GM03348 (cell line): ENCODE data around the gene AQR.
"Not testable (repeated sequence)": the region's sequence is repeated elsewhere in the genome, so short reads cannot be mapped to it uniquely, and the experiment has no call there.

Source experiments
- DNase-seq: peaks from one replicate; pipeline ENCODE4 v3.0.0; 2012; ENCODE audit warnings: low spot score

AQR gene

GRCh38 chr15:34953851-34954250 lies 15.7 kb downstream of the AQR start:
- DNase-seq = no peak

- DNase-seq = no peak
These were observed 17.1 kb downstream of the AQR start for GRCh38 chr15:34952481-34952880.

- peak; percentile 62 for DNase-seq
These were observed 17.5 kb downstream of the AQR start for GRCh38 chr15:34951993-34952392.

GRCh38 chr15:34944936-34945335 lies 24.6 kb downstream of the AQR start:
- DNase-seq = peak; percentile 70

- no peak for DNase-seq
These were observed 25.8 kb downstream of the AQR start for GRCh38 chr15:34943711-34944110.

GRCh38 chr15:34943264-34943663 lies 26.3 kb downstream of the AQR start:
- not testable (repeated sequence) for DNase-seq

- no peak for DNase-seq
These were observed 27.2 kb downstream of the AQR start for GRCh38 chr15:34942363-34942762.

GRCh38 chr15:34941831-34942230 lies 27.7 kb downstream of the AQR start:
- no peak for DNase-seq

- no peak for DNase-seq
These were observed 28.3 kb downstream of the AQR start for GRCh38 chr15:34941185-34941698.

- no peak for DNase-seq
These were observed 36.0 kb downstream of the AQR start for GRCh38 chr15:34933432-34933975.

- DNase-seq = not testable (repeated sequence)
These were observed 41.2 kb downstream of the AQR start for GRCh38 chr15:34928349-34928748.

GRCh38 chr15:34927726-34928125 lies 41.8 kb downstream of the AQR start:
- no peak for DNase-seq

GRCh38 chr15:34914317-34914716 lies 55.2 kb downstream of the AQR start:
- DNase-seq = no peak

- no peak for DNase-seq
These were observed 64.5 kb downstream of the AQR start for GRCh38 chr15:34905047-34905446.

- DNase-seq = no peak
These were observed 65.0 kb downstream of the AQR start for GRCh38 chr15:34904527-34904926.

- DNase-seq = no peak
These were observed 68.8 kb downstream of the AQR start for GRCh38 chr15:34900748-34901147.

- DNase-seq = no peak
These were observed 73.4 kb downstream of the AQR start for GRCh38 chr15:34896183-34896582.

GRCh38 chr15:34893967-34894366 lies 75.6 kb downstream of the AQR start:
- no peak for DNase-seq

GRCh38 chr15:34892963-34893591 lies 76.5 kb downstream of the AQR start:
- no peak for DNase-seq

- peak; percentile 13 for DNase-seq
These were observed 79.1 kb downstream of the AQR start for GRCh38 chr15:34890424-34890823.

- DNase-seq = no peak
These were observed 80.1 kb downstream of the AQR start for GRCh38 chr15:34889476-34889875.

GRCh38 chr15:34886134-34886533 lies 83.4 kb downstream of the AQR start:
- DNase-seq = peak; percentile 42

GRCh38 chr15:34883633-34884032 lies 85.9 kb downstream of the AQR start:
- DNase-seq = no peak

- no peak for DNase-seq
These were observed 86.5 kb downstream of the AQR start for GRCh38 chr15:34883042-34883441.
